ENCODE measurements around the gene CAT.
"Not testable (repeated sequence)": the region's sequence is repeated elsewhere in the genome, so short reads cannot be mapped to it uniquely, and the experiment has no call there.

CAT gene

DNA sequence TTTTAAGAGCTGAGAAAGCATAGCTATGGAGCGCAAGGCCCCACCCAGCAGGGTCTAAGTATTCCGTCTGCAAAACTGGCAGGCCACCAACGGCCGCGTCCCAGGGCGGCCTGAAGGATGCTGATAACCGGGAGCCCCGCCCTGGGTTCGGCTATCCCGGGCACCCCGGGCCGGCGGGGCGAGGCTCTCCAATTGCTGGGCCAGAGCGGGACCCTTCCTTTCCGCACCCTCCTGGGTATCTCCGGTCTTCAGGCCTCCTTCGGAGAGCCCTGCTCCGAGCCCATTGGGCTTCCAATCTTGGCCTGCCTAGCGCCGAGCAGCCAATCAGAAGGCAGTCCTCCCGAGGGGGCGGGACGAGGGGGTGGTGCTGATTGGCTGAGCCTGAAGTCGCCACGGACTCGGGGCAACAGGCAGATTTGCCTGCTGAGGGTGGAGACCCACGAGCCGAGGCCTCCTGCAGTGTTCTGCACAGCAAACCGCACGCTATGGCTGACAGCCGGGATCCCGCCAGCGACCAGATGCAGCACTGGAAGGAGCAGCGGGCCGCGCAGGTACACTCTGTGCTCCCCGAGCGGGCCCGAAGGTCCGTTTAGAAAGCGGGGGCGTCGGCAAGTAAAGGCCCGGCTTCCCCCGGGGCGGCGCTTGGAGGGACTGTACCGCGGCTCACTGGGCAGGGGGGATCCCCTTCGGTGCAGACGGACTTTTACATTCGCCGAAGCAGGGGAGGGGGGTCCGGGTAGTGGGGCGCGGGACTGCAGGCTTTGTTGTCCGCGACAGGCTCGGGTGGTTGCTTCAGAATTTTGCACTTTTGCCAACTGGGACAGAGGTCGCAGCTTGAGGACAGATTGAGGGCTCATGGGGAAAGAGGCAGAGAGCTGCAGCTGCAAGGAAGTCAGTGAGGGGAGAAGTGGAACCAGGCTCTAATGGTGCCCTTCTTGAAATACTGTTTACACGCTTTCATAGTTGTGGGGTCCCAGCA lies at the start of gene CAT:
CAT (plus strand) TSS at position 406 of the 979 bp plus-strand sequence; CDS start at position 486, 80 bp downstream.
- peak; percentile 97 for DNase-seq

GRCh38 chr11:34394771-34395300 lies 43.9 kb upstream of the CAT start:
- DNase-seq, result no peak

DNA sequence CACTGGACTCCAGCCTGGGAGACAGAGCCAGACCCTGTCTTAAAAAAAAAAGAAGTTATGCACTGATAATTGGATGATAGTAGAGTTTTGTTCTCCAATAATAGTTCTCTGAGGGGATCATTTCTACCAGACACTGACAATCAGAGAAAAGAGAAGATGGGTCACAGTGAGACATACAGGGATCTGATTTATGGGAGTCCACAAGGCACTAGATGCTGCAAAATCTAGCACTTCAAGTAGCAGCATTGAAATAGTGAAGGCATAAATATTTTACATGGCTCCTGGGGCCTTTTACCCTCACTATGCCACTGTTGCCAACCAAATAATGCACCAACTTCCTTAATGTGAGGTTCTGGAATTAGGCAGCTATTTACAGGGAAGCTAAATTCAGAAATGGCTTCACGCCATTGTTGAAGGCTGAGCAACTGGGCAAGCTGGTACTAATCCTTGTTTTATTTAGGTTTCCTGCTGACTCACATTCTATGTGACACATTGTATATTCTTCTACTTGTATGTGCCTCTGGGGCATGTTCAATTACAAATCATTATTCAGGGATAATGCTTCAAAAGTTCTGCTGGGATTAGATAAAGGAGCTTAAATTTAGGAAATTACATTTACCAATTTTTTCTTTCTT lies 42.7 kb upstream of the CAT start:
- DNase-seq, result no peak

DNA sequence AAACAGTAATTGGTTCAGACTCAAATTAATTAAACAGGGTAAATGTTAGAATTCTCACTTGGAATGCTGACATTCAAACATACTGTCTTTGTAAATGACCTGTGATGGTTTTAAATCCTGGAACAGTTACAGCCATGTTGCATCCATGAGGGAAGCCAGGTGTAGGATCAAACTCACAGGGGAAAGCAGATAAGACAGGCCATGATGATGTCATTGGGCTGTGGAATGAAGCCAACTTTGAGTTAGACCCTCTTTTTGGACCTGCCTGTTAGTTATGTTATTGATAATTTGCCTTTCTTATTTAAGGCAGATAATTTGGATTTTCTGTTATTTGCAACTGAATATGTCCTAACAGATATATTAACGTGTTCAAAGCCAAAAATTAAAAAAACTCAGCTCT lies 41.6 kb upstream of the CAT start:
- no peak for DNase-seq

GRCh38 chr11:34397811-34398210 lies 40.9 kb upstream of the CAT start:
- no peak for DNase-seq

DNA sequence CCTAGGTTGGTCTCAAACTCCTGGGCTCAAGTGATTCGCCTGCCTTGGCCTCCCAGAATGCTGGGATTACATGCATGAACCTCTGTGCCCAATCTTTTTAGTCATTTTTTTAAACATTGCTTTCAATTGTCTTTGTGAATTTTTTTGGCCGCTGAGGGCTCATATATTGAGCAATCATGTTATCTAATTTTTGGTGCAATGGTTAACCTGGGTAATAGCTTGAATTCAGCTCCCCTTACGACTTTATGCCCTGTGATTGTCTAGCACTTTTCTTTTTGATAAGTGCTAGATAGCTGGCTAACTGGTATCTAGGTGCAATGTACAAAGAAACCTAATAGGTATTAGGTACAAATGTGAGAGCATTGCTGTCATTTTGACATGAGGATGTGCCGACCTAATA lies 35.3 kb upstream of the CAT start:
- DNase-seq, result no peak

DNA sequence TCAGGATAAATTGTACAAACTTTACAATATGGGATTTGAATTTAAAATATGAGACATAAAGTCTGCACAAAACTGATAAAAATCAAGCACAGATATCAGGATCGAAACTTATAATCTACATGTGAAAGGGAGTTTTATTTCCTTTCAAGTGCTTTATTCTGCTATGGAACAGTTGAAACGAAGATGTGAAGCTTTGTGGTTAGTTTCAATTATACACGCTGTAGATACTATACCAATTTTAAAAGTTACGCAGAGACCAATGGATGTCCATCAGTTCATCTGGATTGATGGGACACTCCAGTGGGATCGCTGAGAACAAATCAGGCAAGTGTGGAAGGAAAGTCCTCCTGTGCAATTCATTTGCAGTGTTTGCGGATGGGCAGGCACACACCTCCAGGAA lies 34.5 kb upstream of the CAT start:
- no peak for DNase-seq

DNA sequence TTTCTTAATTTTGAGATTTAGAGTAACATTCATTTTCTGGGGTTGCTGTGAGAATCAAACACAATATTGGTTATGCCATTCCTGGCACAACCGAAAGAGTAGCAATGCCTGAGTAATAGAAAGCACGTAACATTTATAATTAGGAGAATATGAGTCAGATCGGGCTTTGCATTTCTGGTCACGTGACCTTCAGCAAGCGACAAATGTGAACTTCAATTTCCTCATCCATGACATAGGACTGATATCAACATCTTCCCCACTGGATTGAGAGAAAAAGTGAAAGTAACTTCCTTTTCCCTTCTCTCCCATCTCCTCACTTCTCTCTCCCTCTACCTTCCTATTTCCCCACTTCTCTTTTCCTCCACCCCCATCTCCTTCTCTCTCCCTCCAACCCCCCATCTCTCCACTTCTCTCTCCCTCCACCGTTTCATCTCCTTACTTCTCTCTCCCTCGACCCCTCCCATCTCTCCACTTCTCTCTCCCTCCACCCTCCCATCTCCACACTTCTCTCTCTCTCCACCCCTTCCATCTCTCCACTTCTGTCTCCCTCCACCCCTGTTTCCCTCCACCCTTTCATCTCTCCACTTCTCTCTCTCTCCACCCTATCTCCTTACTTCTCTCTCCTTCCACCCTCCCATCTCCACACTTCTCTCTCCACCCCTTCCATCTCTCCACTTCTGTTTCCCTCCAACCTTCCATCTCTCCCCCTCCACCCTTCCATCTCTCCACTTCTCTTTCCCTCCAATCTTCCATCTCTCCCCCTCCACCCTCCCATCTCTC lies 33.5 kb upstream of the CAT start:
- no peak for DNase-seq

DNA sequence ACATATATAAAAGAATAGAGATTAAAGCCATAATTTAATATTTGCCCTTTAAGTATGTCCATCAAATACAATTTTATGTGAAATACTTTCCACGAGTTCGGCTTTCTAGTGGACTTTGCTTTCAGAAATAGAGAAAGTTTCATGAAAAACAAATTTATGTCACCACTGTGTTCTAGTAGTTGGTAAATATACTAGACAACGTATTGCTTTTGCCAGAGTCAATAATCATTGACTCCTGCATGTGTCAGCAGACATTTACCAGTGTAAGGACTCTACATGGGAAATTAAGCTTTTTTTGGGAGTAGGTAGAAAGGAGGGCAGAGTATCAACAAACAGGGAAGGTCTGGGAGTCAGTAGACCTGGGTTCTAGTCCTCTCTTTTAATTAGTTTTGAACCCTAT lies 32.3 kb upstream of the CAT start:
- no peak for DNase-seq

GRCh38 chr11:34407121-34407813 lies 31.5 kb upstream of the CAT start:
- no peak for DNase-seq

- no peak for DNase-seq
Observed at GRCh38 chr11:34408580-34409172, 30.1 kb upstream of the CAT start.

DNA sequence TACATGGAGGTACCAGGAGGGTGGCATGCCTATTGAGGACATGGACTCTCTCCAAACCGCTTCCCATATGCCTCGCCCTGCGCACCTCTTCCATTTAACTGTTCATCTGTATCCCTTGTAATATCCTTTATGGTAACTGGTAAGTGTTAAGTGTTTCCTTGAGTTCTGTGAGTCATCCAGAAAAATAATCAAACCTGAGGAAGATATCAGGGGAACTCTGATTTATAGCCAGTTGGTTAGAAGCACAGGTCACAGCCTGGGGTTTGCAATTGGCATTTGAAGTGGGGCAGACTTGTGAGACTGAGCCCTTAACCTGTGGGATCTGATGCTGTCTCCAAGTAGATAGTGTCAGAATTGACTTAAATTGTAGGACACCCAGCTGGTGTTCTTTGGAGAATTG lies 27.6 kb upstream of the CAT start:
- DNase-seq, result no peak

DNA sequence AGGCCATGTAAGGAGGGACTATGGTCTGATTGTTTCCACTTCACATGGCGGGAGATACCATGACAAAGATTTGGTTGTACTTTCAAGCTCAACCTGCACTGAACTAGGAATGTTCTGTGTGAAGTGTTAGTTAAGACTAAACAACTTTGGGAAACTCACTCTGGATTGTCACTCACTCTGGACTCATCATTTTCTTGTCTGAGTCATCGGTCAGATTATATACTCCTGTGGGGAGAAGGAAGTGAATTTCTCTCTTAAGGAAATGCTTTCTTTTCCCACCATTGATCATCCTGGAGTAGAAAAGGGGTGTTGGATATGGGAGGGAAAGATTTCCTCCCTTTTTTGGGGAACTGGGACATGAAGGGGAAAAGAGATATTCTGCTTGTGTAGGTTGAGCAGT lies 26.9 kb upstream of the CAT start:
- DNase-seq, result no peak

GRCh38 chr11:34413263-34413662 lies 25.5 kb upstream of the CAT start:
- no peak for DNase-seq

- no peak for DNase-seq
Observed at GRCh38 chr11:34415538-34415937, 23.2 kb upstream of the CAT start.

DNA sequence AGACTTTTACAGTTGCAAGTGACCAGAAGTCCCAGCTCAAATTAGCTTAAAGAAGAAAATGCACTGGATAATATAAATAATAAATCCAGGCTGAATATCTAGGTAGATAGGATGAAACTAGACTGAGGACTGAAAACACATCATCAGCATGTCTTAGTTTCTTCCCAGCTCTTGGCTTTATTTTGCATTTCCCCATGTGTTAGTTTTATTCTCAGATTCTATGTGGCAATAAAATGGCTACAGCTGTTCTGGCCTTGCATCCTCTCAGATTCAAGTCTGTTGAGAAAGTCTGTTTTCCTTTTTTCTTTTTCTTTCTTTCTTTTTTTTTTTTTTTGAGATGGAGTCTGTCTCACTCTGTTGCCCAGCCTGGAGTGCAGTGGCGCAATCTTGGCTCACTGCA lies 22.6 kb upstream of the CAT start:
- no peak for DNase-seq

GRCh38 chr11:34416766-34417165 lies 22.0 kb upstream of the CAT start:
- DNase-seq, result no peak

- DNase-seq, result no peak
Observed at GRCh38 chr11:34417202-34417601, 21.5 kb upstream of the CAT start.

- DNase-seq, result no peak
Observed at GRCh38 chr11:34419158-34419557, 19.6 kb upstream of the CAT start.

GRCh38 chr11:34423300-34423699 lies 15.4 kb upstream of the CAT start:
- DNase-seq, result no peak

DNA sequence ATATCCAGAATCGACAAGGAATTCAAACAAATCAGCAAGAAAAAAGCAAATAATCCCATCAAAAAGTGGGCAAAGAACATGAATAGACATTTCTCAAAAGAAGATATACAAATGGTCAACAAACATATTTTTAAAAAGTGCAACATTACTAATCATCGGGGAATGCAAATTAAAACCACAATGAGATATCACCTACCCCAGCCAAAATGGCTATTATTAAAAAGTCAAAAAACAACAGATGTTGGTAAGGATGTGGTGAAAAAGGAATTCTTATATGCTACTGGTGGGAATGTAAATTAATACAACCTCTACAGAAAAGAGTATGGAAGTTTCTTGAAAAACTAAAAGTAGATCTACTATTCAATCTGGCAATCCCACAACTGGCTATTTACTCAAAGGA lies 13.9 kb upstream of the CAT start:
- not testable (repeated sequence) for DNase-seq

DNA sequence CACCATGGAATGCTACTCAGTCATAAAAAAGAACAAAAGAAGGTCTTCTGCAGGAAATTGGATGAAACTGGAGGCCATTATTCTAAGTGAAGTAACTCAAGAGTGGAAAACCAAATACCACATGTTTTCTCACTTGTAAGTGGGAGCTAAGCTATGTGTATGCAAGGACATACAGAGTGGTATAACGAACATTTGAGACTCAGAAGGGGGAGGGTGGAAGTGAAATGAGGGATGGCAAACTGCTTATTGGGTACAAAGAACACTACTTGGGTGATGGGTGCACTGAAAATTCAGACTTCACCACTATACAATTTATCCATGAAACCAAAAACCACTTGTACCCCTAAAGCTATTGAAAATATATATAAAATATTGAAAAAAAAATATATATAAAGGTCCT lies 13.4 kb upstream of the CAT start:
- DNase-seq, result no peak
